H1 (cell line): Measurements from ENCODE around the gene SPRED1. TPM values are rescaled to one million over a fixed set of nuclear protein-coding genes. Genes with fewer than 3 reads are reported as not detected.

Experiments
- ATF2 ChIP-seq: IDR thresholded peaks from 2 replicates; pipeline ENCODE4 v1.6.1; 2012; ENCODE audit warnings: low read length, inconsistent platforms
- BACH1 ChIP-seq: IDR thresholded peaks from 2 replicates; pipeline ENCODE4 v1.6.1; 2012; ENCODE audit warnings: low read length, improper control_type of control experiment
- GTF2F1 ChIP-seq: IDR thresholded peaks from 2 replicates; pipeline ENCODE4 v1.6.1; 2012; ENCODE audit warnings: low read depth, low read length, improper control_type of control experiment, borderline replicate concordance
- KDM4A ChIP-seq: IDR thresholded peaks from one replicate; pipeline ENCODE4 v1.7.1; 2012; ENCODE audit warnings: low read depth, mild to moderate bottlenecking, moderate library complexity, low read length, inconsistent platforms; ENCODE audit not compliant: severe bottlenecking
- RXRA ChIP-seq: IDR thresholded peaks from 2 replicates; pipeline ENCODE4 v1.6.1; 2011; ENCODE audit warnings: low read depth, mild to moderate bottlenecking, low read length, moderate library complexity; ENCODE audit not compliant: insufficient read depth
- TAF1 ChIP-seq: IDR thresholded peaks from 2 replicates; pipeline ENCODE4 v1.6.1; 2011; ENCODE audit warnings: mild to moderate bottlenecking, low read depth, low read length
- TBP ChIP-seq: IDR thresholded peaks from 2 replicates; pipeline ENCODE4 v1.6.1; 2011; ENCODE audit warnings: low read depth, low read length, improper control_type of control experiment
- TCF12 ChIP-seq: IDR thresholded peaks from 2 replicates; pipeline ENCODE4 v1.6.1; 2011; ENCODE audit warnings: low read depth, mild to moderate bottlenecking, low read length
- polyA plus RNA-seq, 7 experiments: library from polyadenylated mRNA; depleted of rRNA in 3 of 7; stranded (reverse) in 5 of 7; unstranded in 2 of 7; fragments of >200 nt in 5 of 7; fragments of 200-250 nt in 2 of 7; gene quantifications; 1 replicate in 5 of 7; 2 replicates in 1 of 7; 4 replicates in 1 of 7; pipeline versions ENCODE4 v1.2.1 to v1.2.3, GENCODE V29; 2011 to 2013; ENCODE audit warnings: missing spikeins in 2 of 7, mixed read lengths in 2 of 7
- total RNA-seq: library from RNA; stranded (reverse); fragmentation: NEBNext Ultra II Directional; extraction: Animal tissue kit (Norgen Biotek cat#: 25700); gene quantifications from 2 replicates; pipeline ENCODE4 v1.2.1, GENCODE V29; 2021

Gene SPRED1
- total and polyA plus RNA-seq, 2 of the 8 experiments (the other 6 are each of a cell fraction or from before 2014, with no cell fraction given), result 5.5 to 30.3 TPM

GRCh38 chr15:38266247-38266986, 13.8 kb downstream of the SPRED1 start (continued):
- TF ChIP-seq ATF2 (no peak), KDM4A (no peak), TAF1 (no peak), BACH1 (no peak), RXRA (no peak), TBP (no peak), GTF2F1 (no peak), TCF12 (no peak)
